Keratinocyte (primary cell): ENCODE results near the gene SYPL2.

Source experiments
- EZH2 ChIP-seq: IDR thresholded peaks from one replicate; pipeline ENCODE4 v1.6.1; 2012; ENCODE audit warnings: inconsistent platforms, mild to moderate bottlenecking, low read length, moderate library complexity
- TF ChIP-seq, protein P1 (sequence below), 3 experiments: IDR thresholded peaks in 1 of 3; conservative IDR thresholded peaks in 1 of 3; optimal IDR thresholded peaks in 1 of 3; 2 replicates in 2 of 3; 3 replicates in 1 of 3; pipeline versions ENCODE3 to v1.5.1; 2011; ENCODE audit warnings: low read length in 3 of 3, mild to moderate bottlenecking in 3 of 3, moderate library complexity in 2 of 3, control low read depth in 1 of 3, inconsistent platforms in 1 of 3; ENCODE audit not compliant: insufficient read depth in 2 of 3; ENCODE audit errors: extremely low read depth in 1 of 3

DNA sequence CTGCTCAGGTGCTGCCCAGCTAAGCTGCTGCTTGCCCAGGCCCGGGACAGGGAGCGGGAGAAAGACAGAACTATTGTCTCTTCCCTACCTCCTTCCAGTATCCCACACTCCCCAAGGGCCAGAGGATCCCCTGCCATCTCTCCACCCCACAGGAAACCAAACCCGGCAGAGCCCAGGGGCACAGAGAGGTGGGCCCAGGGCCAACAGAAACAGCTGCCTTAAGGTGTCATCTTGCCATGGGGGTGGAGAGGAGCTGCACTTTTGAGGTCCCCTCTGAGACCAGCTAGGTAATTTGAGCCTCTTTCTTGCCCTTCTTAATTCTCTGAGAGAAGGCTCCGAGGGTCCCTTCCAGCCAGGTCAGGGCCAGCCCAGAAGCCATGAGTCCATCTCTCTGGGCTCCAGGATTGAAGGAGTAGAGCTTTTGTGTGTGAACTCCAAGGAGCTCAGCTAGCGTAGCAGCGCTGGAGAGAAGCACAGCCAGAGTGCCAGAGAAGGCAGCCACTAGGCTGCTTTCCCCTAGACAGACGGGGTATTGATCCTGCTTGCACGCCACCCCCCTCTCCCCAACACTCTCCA is 63.6 kb downstream of the SYPL2 start:
- TF ChIP-seq, protein P1, sequence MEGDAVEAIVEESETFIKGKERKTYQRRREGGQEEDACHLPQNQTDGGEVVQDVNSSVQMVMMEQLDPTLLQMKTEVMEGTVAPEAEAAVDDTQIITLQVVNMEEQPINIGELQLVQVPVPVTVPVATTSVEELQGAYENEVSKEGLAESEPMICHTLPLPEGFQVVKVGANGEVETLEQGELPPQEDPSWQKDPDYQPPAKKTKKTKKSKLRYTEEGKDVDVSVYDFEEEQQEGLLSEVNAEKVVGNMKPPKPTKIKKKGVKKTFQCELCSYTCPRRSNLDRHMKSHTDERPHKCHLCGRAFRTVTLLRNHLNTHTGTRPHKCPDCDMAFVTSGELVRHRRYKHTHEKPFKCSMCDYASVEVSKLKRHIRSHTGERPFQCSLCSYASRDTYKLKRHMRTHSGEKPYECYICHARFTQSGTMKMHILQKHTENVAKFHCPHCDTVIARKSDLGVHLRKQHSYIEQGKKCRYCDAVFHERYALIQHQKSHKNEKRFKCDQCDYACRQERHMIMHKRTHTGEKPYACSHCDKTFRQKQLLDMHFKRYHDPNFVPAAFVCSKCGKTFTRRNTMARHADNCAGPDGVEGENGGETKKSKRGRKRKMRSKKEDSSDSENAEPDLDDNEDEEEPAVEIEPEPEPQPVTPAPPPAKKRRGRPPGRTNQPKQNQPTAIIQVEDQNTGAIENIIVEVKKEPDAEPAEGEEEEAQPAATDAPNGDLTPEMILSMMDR (optimal IDR thresholded peaks at IDR 0.05 in 1 of 3, IDR thresholded peaks at IDR 0.05 in 1 of 3, conservative IDR thresholded peaks at IDR 0.05 in 1 of 3; ENCODE audit: extremely low read depth in 1 of 3, insufficient read depth in 2 of 3, low read length in 3 of 3) = no peak
- TF ChIP-seq EZH2 = no peak
